HG03520 (cell line): Measurements from ENCODE around the gene VAV3.

Experiments used
- ATAC-seq: cut with Tn5 transposase; IDR thresholded peaks from one replicate; pipeline ENCODE4 v1.9.1; 2021; ENCODE audit warnings: mild to moderate bottlenecking, moderate library complexity; ENCODE audit not compliant: unreplicated experiment

VAV3 gene

GRCh38 chr1:107604825-107605224 is 360.2 kb downstream of the VAV3 start:
- ATAC-seq = no peak

GRCh38 chr1:107600607-107601160 is 364.3 kb downstream of the VAV3 start:
- ATAC-seq = no peak

GRCh38 chr1:107599220-107599619 is 365.8 kb downstream of the VAV3 start:
- no peak for ATAC-seq

GRCh38 chr1:107597290-107597689 is 367.7 kb downstream of the VAV3 start:
- ATAC-seq = no peak

- no peak for ATAC-seq
These were observed 370.4 kb downstream of the VAV3 start for GRCh38 chr1:107594536-107594935.

GRCh38 chr1:107593501-107594209 is 371.3 kb downstream of the VAV3 start:
- no peak for ATAC-seq

- peak; percentile 59 for ATAC-seq
These were observed 373.9 kb downstream of the VAV3 start for GRCh38 chr1:107590900-107591622.

- no peak for ATAC-seq
These were observed 374.9 kb downstream of the VAV3 start for GRCh38 chr1:107590087-107590486.

- ATAC-seq = no peak
These were observed 376.7 kb downstream of the VAV3 start for GRCh38 chr1:107588321-107588720.

GRCh38 chr1:107575226-107575625 is 389.8 kb downstream of the VAV3 start:
- ATAC-seq = no peak

GRCh38 chr1:107574044-107574443 is 390.9 kb downstream of the VAV3 start:
- ATAC-seq = no peak

- no peak for ATAC-seq
These were observed 392.2 kb downstream of the VAV3 start for GRCh38 chr1:107572674-107573211.

GRCh38 chr1:107570768-107571167 is 394.2 kb downstream of the VAV3 start:
- ATAC-seq = no peak

- ATAC-seq = no peak
These were observed 401.5 kb downstream of the VAV3 start for GRCh38 chr1:107563441-107563840.

GRCh38 chr1:107559881-107560280 is 405.1 kb downstream of the VAV3 start:
- no peak for ATAC-seq

GRCh38 chr1:107557095-107557494 is 407.9 kb downstream of the VAV3 start:
- no peak for ATAC-seq

GRCh38 chr1:107555578-107555977 is 409.4 kb downstream of the VAV3 start:
- ATAC-seq = no peak

GRCh38 chr1:107552781-107553180 is 412.2 kb downstream of the VAV3 start:
- no peak for ATAC-seq

GRCh38 chr1:107551456-107551855 is 413.5 kb downstream of the VAV3 start:
- ATAC-seq = no peak

- no peak for ATAC-seq
These were observed 414.6 kb downstream of the VAV3 start for GRCh38 chr1:107550358-107550757.

GRCh38 chr1:107549152-107549810 is 415.7 kb downstream of the VAV3 start:
- no peak for ATAC-seq
